ENCODE measurements around the gene AKT3.

DNA sequence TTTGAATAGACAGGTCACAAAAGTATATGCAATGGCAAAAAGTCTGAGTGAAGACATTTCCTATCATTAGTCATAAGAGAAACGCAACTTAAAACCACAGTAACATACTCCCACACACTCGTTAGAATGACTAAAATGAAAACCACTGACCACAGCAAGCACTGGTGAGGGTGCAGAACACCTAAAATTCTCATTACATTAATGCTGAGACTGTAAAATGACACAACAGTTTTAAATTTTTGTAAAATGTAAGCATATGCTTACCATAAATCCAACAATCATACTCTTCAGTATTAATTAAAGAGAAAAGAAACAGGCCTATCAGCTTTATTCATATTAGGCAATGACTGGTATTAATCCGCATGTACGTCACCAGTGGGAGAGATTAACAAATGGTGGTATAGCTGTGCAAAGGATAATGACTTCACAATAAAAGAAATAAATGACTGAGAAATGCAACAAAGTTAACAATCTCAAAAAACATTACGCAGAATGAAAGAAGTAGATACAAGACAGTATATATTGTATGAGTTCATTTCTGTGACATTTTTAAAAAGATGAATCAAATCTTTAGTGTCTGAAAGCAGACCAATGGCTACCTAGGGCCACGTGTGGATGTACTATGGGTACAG, 253.5 kb downstream of the AKT3 start:
- TF ChIP-seq, protein P1, sequence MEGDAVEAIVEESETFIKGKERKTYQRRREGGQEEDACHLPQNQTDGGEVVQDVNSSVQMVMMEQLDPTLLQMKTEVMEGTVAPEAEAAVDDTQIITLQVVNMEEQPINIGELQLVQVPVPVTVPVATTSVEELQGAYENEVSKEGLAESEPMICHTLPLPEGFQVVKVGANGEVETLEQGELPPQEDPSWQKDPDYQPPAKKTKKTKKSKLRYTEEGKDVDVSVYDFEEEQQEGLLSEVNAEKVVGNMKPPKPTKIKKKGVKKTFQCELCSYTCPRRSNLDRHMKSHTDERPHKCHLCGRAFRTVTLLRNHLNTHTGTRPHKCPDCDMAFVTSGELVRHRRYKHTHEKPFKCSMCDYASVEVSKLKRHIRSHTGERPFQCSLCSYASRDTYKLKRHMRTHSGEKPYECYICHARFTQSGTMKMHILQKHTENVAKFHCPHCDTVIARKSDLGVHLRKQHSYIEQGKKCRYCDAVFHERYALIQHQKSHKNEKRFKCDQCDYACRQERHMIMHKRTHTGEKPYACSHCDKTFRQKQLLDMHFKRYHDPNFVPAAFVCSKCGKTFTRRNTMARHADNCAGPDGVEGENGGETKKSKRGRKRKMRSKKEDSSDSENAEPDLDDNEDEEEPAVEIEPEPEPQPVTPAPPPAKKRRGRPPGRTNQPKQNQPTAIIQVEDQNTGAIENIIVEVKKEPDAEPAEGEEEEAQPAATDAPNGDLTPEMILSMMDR (IDR thresholded peaks at IDR 0.05; ENCODE audit: low read depth, low read length, poor library complexity, severe bottlenecking), result no peak
- no peak for TF ChIP-seq EZH2phosphoT487 (IDR thresholded peaks at IDR 0.05; ENCODE audit: borderline replicate concordance, low read length)
